22Rv1 (cell line): ENCODE data around the gene UCHL3.

ENCODE experiments used
- H3K27ac ChIP-seq: fragments of 450-650 bp; 2 replicates; pipeline ENCODE4 v1.5.1; 2017
- CTCF ChIP-seq: fragments of 450-650 bp; IDR thresholded peaks from 2 replicates; pipeline ENCODE4 v1.5.1; 2017; ENCODE audit warnings: mild to moderate bottlenecking
- ZFX ChIP-seq: fragments of 450-650 bp; IDR thresholded peaks from 2 replicates; pipeline ENCODE4 v1.6.1; 2017; ENCODE audit warnings: antibody characterized with exemption, borderline replicate concordance

Gene UCHL3

DNA sequence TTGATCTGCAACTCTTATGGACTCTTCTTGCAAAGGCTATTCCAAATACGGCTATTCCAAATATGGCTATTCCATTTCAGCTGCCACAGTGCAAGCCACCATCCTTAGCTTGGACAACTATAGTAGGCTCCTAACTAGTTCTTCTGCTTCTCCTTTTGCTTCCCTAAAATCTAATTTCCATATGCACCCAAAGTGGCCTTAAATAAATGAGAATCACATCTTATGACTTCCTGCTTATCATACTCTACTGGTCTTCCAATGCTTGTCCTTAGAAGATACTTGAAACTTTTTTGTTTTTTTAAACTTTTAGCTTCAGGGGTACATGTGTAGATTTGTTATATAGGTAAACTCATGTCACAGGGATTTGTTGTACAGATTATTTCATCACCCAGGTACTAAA lies 4.9 kb downstream of the UCHL3 start:
- H3K27ac ChIP-seq, result no peak overlapping the region
- TF ChIP-seq ZFX, result no peak
- no peak for TF ChIP-seq CTCF

GRCh38 chr13:75554981-75555380 lies 5.4 kb downstream of the UCHL3 start:
- TF ChIP-seq ZFX, result no peak
- no peak for TF ChIP-seq CTCF
- no peak overlapping the region for H3K27ac ChIP-seq

GRCh38 chr13:75555836-75556235 lies 6.2 kb downstream of the UCHL3 start:
- TF ChIP-seq ZFX (no peak), CTCF (no peak)
- H3K27ac ChIP-seq, result no peak overlapping the region

GRCh38 chr13:75556961-75557360 lies 7.4 kb downstream of the UCHL3 start:
- H3K27ac ChIP-seq, result no peak overlapping the region
- no peak for TF ChIP-seq ZFX
- no peak for TF ChIP-seq CTCF

DNA sequence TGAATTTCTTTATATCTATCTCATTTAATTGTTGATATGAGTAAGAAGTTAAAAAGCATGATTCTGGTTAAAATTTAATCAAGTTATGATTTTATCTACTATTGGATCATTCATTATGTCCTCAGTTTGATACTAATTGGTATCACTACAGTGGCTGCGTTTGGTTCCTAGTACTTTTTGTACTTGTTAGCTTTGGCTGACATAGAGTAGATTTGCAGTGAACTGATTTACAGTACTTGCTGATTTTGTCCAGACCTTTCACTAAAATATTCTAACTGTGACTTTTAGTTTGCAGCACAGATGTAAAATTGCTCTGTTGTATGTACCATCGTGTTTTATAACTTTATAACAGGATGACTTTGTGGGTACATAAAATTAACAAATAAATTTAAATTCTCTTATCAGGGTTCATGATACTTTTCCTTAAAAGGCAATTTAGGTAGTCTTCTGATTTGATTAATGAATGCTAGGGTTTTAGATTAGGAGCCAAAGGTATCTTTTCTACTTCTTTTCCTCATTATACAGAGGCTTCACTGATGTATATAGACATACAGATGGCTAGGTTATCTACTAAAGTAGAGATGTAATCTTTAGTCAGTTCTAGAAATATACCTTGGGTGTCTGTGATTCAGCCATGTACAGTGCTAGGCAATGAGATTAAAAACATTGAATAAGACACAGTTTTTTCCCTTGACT lies 8.7 kb downstream of the UCHL3 start:
- no peak overlapping the region for H3K27ac ChIP-seq
- TF ChIP-seq ZFX (no peak), CTCF (no peak)

DNA sequence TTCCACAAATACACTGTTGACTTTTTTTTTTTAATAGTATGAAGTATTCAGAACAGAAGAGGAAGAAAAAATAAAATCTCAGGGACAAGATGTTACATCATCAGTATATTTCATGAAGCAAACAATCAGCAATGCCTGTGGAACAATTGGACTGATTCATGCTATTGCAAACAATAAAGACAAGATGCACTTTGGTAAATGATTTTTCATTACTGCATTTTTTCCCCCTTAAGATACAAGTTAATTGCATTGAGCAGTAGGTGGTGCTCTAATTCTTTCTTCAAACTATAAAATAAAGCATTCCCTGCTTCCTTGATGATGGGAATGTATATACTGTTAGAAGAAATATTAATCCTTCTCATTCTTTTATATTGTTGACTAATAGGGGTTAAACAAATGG lies 17.1 kb downstream of the UCHL3 start:
- H3K27ac ChIP-seq, result no peak overlapping the region
- peak; percentile 35; the same call in 1 of the 2 replicates for TF ChIP-seq CTCF
- TF ChIP-seq ZFX, result no peak

DNA sequence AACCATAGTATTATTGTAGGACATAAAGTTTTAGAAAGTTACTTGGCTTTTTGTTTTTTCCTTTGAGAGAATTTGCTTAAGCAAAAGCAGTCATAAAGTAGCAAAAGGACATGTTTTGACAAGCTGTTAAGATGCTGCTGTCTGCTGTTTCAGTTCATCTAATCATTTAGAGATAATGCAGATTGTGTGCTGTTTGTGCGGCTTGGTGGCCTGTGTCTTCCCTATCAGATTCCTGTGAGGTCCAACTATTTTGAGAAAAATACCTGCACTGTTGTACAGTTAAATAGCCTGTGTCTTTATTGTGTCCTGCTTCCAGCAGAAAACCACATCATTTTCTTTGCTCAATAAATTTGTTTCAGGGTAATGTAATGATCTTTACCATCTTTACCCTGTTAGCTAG lies 20.0 kb downstream of the UCHL3 start:
- H3K27ac ChIP-seq, result no peak overlapping the region
- TF ChIP-seq ZFX (no peak), CTCF (no peak)
